K562 (cell line): ENCODE data around the gene KIF19. TPM values are rescaled to one million over a fixed set of nuclear protein-coding genes. Genes with fewer than 3 reads are reported as not detected.

Source experiments
- ATAC-seq: fragments of 200-7000 bp; cut with Tn5 transposase; 3 replicates; pipeline ENCODE4 v1.9.1; 2020; ENCODE audit warnings: moderate library complexity
- BruUV-seq: library from RNA; stranded (reverse); fragments of 400-500 nt; replicated peaks from 2 replicates; lab custom pipeline; 2021; lab: Mats Ljungman, UMichigan
- CTCF ChIA-PET: fragments of 300-600 bp; formaldehyde crosslinking; extraction: SDS; loops from one replicate; lab custom pipeline; 2021; ENCODE audit warnings: low intra/inter-chr PET ratio; lab: Yijun Ruan, JAX
- POLR2A ChIA-PET: fragments of 300-600, 350-650 bp; sonication (Branson Sonifier 250); formaldehyde crosslinking; extraction: SDS; loops from one replicate; lab custom pipeline; 2021; ENCODE audit warnings: antibody characterized with exemption, inconsistent platforms; lab: Yijun Ruan, JAX
- DNase-seq, 4 experiments: peaks; one replicate each; pipeline versions ENCODE4 v3.0.0 to v3.0.0-alpha.2; 2011 to 2018; ENCODE audit warnings: low spot score in 3 of 4, mixed read lengths in 3 of 4; ENCODE audit errors: extremely low read depth in 1 of 4
- FAIRE-seq: peaks from 2 replicates; lab custom pipeline; 2011; peaks lifted over from hg19 to GRCh38; lab: Jason Lieb, UNC
- H2AFZ ChIP-seq: 2 replicates; pipeline ENCODE4 v1.6.0; 2011; ENCODE audit warnings: low read depth, low read length, control low read depth, inconsistent platforms
- H3K27ac ChIP-seq: fragments of 200-600 bp; 3 replicates; pipeline ENCODE4 v1.8.0; 2011; ENCODE audit warnings: low read depth, mild to moderate bottlenecking, control low read depth, inconsistent platforms, low read length, moderate library complexity, mixed read lengths; ENCODE audit errors: extremely low read depth
- H3K27me3 ChIP-seq, 2 experiments: fragments of 300-600 bp in 1 of 2; 2 replicates in 1 of 2; 3 replicates in 1 of 2; pipeline versions ENCODE4 v1.6.0 to v1.8.0; 2011; ENCODE audit warnings: inconsistent platforms in 2 of 2, low read length in 2 of 2, mild to moderate bottlenecking in 1 of 2, mixed read lengths in 1 of 2, moderate library complexity in 1 of 2; ENCODE audit not compliant: control insufficient read depth in 2 of 2, insufficient read depth in 2 of 2
- H3K36me3 ChIP-seq: fragments of 300-600 bp; 3 replicates; pipeline ENCODE4 v1.8.0; 2011; ENCODE audit warnings: mild to moderate bottlenecking, low read length, inconsistent platforms; ENCODE audit not compliant: control insufficient read depth, insufficient read depth
- H3K4me1 ChIP-seq, 2 experiments: fragments of 200-600 bp in 1 of 2; replicated peaks in 1 of 2; 2 replicates in 1 of 2; 3 replicates in 1 of 2; pipeline versions ENCODE4 v1.5.1 to v1.8.0; 2011; ENCODE audit warnings: inconsistent platforms in 2 of 2, low read length in 2 of 2, mild to moderate bottlenecking in 1 of 2, mixed read lengths in 1 of 2, moderate library complexity in 1 of 2; ENCODE audit not compliant: control insufficient read depth in 2 of 2, insufficient read depth in 2 of 2
- H3K4me2 ChIP-seq: 2 replicates; pipeline ENCODE4 v1.6.1; 2011; ENCODE audit warnings: low read length, control low read depth, inconsistent platforms, mixed read lengths; ENCODE audit not compliant: insufficient read depth
- H3K4me3 ChIP-seq: fragments of 200-600 bp; sonication (generic), shearing (Covaris generic); 2 replicates; pipeline ENCODE4 v1.5.1; 2016; ENCODE audit warnings: control low read depth, inconsistent platforms
- H3K79me2 ChIP-seq: fragments of 200-600 bp; 3 replicates; pipeline ENCODE4 v1.8.0; 2011; ENCODE audit warnings: low read length, inconsistent platforms; ENCODE audit not compliant: control insufficient read depth, insufficient read depth
- H3K9ac ChIP-seq, 2 experiments: 2 replicates each; pipeline versions ENCODE4 v1.6.0 to v1.6.1; 2011; ENCODE audit warnings: low read depth in 2 of 2, low read length in 2 of 2, control low read depth in 1 of 2, inconsistent platforms in 1 of 2, mild to moderate bottlenecking in 1 of 2, mixed read lengths in 1 of 2; ENCODE audit not compliant: insufficient read depth in 1 of 2
- H3K9me1 ChIP-seq: one replicate; pipeline ENCODE4 v1.6.0; 2011; ENCODE audit warnings: inconsistent platforms, mild to moderate bottlenecking, low read length, moderate library complexity; ENCODE audit not compliant: control insufficient read depth, insufficient read depth
- H3K9me3 ChIP-seq: replicated peaks from 2 replicates; pipeline ENCODE4 v1.5.1; 2011; ENCODE audit warnings: low read depth, low read length, inconsistent platforms; ENCODE audit not compliant: control insufficient read depth, insufficient read depth
- H4K20me1 ChIP-seq: replicated peaks from 2 replicates; pipeline ENCODE4 v1.6.1; 2011; ENCODE audit warnings: low read length, inconsistent platforms, mixed read lengths; ENCODE audit not compliant: control insufficient read depth, insufficient read depth
- FOXP1 ChIP-seq: sonication (generic); formaldehyde crosslinking; IDR thresholded peaks from 2 replicates; pipeline ENCODE4 v1.8.0; 2022; ENCODE audit warnings: mild to moderate bottlenecking, missing genetic modification reagents
- FUS ChIP-seq: fragments of 200-400 bp; formaldehyde crosslinking; optimal IDR thresholded peaks from 2 replicates; pipeline ENCODE3; 2017; ENCODE audit warnings: low read depth, low read length
- HLTF ChIP-seq: fragments of 450-650 bp; IDR thresholded peaks from 2 replicates; pipeline ENCODE4 v1.6.1; 2016
- KAT7 ChIP-seq: sonication (generic); formaldehyde crosslinking; IDR thresholded peaks from 2 replicates; pipeline ENCODE4 v1.8.0; 2022; ENCODE audit warnings: missing genetic modification reagents, mild to moderate bottlenecking, borderline replicate concordance
- MEF2A ChIP-seq: IDR thresholded peaks from 2 replicates; pipeline ENCODE4 v1.6.1; 2011; ENCODE audit warnings: low read depth, mild to moderate bottlenecking, low read length, moderate library complexity; ENCODE audit not compliant: control insufficient read depth
- NONO ChIP-seq, 2 experiments: fragments of 200-400 bp in 1 of 2; fragments of 450-650 bp in 1 of 2; formaldehyde crosslinking in 1 of 2; IDR thresholded peaks; 2 replicates each; pipeline ENCODE4 v1.6.1; 2017; ENCODE audit warnings: low read depth in 2 of 2, mild to moderate bottlenecking in 2 of 2, moderate library complexity in 2 of 2, low read length in 1 of 2
- RAD51 ChIP-seq: fragments of 450-650 bp; IDR thresholded peaks from 2 replicates; pipeline ENCODE4 v1.7.1; 2016; ENCODE audit warnings: low read depth, mild to moderate bottlenecking, borderline replicate concordance
- WGBS: fragments of 100-300 bp; shearing (Covaris generic); methylation state at CpG from one replicate; pipeline ENCODE4 v1.1.6; 2016; ENCODE audit warnings: low coverage, mixed read lengths; ENCODE audit not compliant: insufficient coverage; ENCODE audit errors: missing lambda C conversion rate; 5-methylcytosine and 5-hydroxymethylcytosine counted together
- in situ Hi-C: fragments of 300-500 bp; cut with MboI; formaldehyde crosslinking; loops from 4 replicates; pipeline ENCODE4 v1.15.0; 2018; ENCODE audit warnings: inconsistent platforms, mixed read lengths
- intact Hi-C: fragments of 100-400 bp; cut with micrococcal nuclease; formaldehyde crosslinking; loops from 2 replicates; pipeline ENCODE4 v1.14.2; 2022
- polyA plus RNA-seq, 8 experiments: library from polyadenylated mRNA; depleted of rRNA in 4 of 8; stranded (reverse) in 5 of 8; unstranded in 3 of 8; fragments of >200 nt; fragmentation: Nextera tagmentation in 2 of 8; fragmentation: Illumina TruSeq in 1 of 8; extraction: Ambion mirVana in 2 of 8; extraction: Trizol in 1 of 8; gene quantifications; 2 replicates each; pipeline versions ENCODE4 v1.2.1 to v1.2.3, GENCODE V29; 2011 to 2014; ENCODE audit warnings: inconsistent platforms in 1 of 8, missing spikeins in 1 of 8
- total RNA-seq, 7 experiments: library from RNA; depleted of rRNA in 6 of 7; stranded (reverse); fragments of >200 nt in 6 of 7; fragmentation: Illumina TruSeq in 2 of 7; extraction: Trizol in 2 of 7; gene quantifications; 2 replicates each; pipeline versions ENCODE4 v1.2.1 to v1.2.3, GENCODE V29; 2011 to 2021; ENCODE audit warnings: low replicate concordance in 1 of 7
- TF ChIP-seq, protein P1 (sequence below): fragments of 450-650 bp; conservative IDR thresholded peaks from 2 replicates; pipeline ENCODE4 v1.6.1; 2016; ENCODE audit warnings: missing genetic modification characterization, low read depth, mild to moderate bottlenecking, control low read depth, missing compliant biosample characterization
- TF ChIP-seq, protein P2 (sequence below): fragments of 250-450 bp; sonication (Bioruptor Pico); IDR thresholded peaks from 2 replicates; pipeline ENCODE4 v1.4.0; 2020; ENCODE audit warnings: mild to moderate bottlenecking, moderate library complexity

Gene KIF19
- total and polyA plus RNA-seq, 9 of the 15 experiments (the other 6 are each of a cell fraction or from before 2014, with no cell fraction given) = 0.10 TPM; not detected in 8

DNA sequence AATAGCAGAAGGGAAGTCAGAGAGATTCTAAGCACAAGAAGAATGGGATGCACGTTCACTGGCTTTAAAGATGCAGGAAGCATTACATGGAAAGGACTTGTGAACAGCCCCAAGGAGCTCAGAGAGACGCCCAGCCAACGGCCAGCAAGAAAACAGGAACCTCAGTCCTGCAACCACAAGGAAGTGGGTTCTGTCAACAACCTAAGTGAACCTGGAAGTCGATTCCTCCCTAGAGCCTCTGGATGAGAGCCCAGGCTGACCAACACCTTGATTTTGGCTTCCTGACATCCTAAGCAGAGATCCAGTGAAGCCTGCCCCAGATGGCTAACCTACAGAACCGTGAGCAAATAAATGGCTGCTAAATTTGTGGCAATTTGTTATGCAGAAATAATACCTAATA, 65.7 kb downstream of the KIF19 start:
- no peaks in the 10 kb centered on the region for H3K9me1 ChIP-seq
- no peak for FAIRE-seq
- no peaks in the 10 kb centered on the region for H4K20me1 ChIP-seq
- no peak for ATAC-seq
- POLR2A ChIA-PET = interaction anchor here (1.2 kb wide), 1 partner anchor 21 kb away, joined by 4 read pairs; no protein-coding TSS in a partner anchor
- no peak overlapping the region for H3K27ac ChIP-seq
- intact Hi-C loops (no loop called here), in situ Hi-C loops (no loop called here)
- no peak overlapping the region for H3K4me2 ChIP-seq
- WGBS = 3% methylated on average over 5 of the region's 5 CpGs
- no TSS peak for BruUV-seq
- no peak overlapping the region for H2AFZ ChIP-seq
- peaks cover 21 to 28% of the 10 kb centered on the region in 2 experiments; a peak in 4 of 5 replicates for H3K27me3 ChIP-seq
- TF ChIP-seq MEF2A (no peak), NONO (IDR thresholded peaks at IDR 0.05; ENCODE audit: low read depth in 2 of 2, low read length in 1 of 2) (no peak), KAT7 (CRISPR knock-in tag) (no peak), FOXP1 (CRISPR knock-in tag) (no peak), HLTF (no peak), FUS (no peak), RAD51 (no peak)
- TF ChIP-seq, protein P1, sequence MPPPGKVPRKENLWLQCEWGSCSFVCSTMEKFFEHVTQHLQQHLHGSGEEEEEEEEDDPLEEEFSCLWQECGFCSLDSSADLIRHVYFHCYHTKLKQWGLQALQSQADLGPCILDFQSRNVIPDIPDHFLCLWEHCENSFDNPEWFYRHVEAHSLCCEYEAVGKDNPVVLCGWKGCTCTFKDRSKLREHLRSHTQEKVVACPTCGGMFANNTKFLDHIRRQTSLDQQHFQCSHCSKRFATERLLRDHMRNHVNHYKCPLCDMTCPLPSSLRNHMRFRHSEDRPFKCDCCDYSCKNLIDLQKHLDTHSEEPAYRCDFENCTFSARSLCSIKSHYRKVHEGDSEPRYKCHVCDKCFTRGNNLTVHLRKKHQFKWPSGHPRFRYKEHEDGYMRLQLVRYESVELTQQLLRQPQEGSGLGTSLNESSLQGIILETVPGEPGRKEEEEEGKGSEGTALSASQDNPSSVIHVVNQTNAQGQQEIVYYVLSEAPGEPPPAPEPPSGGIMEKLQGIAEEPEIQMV (tag) = no peak
- TF ChIP-seq, protein P2, sequence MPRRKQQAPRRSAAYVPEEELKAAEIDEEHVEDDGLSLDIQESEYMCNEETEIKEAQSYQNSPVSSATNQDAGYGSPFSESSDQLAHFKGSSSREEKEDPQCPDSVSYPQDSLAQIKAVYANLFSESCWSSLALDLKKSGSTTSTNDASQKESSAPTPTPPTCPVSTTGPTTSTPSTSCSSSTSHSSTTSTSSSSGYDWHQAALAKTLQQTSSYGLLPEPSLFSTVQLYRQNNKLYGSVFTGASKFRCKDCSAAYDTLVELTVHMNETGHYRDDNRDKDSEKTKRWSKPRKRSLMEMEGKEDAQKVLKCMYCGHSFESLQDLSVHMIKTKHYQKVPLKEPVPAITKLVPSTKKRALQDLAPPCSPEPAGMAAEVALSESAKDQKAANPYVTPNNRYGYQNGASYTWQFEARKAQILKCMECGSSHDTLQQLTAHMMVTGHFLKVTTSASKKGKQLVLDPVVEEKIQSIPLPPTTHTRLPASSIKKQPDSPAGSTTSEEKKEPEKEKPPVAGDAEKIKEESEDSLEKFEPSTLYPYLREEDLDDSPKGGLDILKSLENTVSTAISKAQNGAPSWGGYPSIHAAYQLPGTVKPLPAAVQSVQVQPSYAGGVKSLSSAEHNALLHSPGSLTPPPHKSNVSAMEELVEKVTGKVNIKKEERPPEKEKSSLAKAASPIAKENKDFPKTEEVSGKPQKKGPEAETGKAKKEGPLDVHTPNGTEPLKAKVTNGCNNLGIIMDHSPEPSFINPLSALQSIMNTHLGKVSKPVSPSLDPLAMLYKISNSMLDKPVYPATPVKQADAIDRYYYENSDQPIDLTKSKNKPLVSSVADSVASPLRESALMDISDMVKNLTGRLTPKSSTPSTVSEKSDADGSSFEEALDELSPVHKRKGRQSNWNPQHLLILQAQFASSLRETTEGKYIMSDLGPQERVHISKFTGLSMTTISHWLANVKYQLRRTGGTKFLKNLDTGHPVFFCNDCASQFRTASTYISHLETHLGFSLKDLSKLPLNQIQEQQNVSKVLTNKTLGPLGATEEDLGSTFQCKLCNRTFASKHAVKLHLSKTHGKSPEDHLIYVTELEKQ = no peak
- H3K4me3 ChIP-seq = no peak overlapping the region
- H3K36me3 ChIP-seq = no peaks in the 10 kb centered on the region
- CTCF ChIA-PET = no interaction called here
- H3K79me2 ChIP-seq = no peaks in the 10 kb centered on the region
- no peaks in the 10 kb centered on the region; the same call in 1 of the 2 replicates for H3K9me3 ChIP-seq
- no peak overlapping the region for H3K9ac ChIP-seq
- peaks cover 0 to 11% of the 10 kb centered on the region in 2 experiments; a peak in 3 of 5 replicates for H3K4me1 ChIP-seq
- no peak for DNase-seq
